ENCODE data around the gene TNS2.

Gene TNS2

DNA sequence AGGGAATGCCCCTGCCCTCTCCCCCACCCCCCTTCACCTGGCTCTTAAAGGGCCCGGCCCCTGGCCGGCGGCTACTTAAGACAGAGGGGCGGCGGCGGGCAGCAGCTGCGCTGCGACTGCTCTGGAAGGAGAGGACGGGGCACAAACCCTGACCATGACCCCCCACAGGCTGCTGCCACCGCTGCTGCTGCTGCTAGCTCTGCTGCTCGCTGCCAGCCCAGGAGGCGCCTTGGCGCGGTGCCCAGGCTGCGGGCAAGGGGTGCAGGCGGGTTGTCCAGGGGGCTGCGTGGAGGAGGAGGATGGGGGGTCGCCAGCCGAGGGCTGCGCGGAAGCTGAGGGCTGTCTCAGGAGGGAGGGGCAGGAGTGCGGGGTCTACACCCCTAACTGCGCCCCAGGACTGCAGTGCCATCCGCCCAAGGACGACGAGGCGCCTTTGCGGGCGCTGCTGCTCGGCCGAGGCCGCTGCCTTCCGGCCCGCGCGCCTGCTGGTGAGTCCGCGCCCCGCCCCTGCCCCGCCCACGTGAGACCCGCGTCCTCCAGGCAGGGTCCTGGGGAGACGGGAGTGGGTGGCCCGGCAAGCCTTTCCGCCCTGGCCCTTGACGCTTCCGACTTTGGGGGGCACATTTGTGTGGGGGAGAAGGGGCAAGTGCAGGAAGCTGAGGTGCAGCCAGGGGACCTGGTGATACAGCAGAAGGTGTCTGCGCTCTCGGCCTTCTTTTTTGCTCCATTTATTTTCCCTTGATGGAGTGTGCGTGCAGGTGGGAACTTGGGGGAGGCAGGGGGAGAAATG, 47.9 kb downstream of the TNS2 start, which contains the start of gene IGFBP6:
Gene IGFBP6 (plus strand): TSS at position 104 of the 790 bp plus-strand sequence. CDS start 51 bp downstream, at position 155.
- TF ChIP-seq, protein P1, sequence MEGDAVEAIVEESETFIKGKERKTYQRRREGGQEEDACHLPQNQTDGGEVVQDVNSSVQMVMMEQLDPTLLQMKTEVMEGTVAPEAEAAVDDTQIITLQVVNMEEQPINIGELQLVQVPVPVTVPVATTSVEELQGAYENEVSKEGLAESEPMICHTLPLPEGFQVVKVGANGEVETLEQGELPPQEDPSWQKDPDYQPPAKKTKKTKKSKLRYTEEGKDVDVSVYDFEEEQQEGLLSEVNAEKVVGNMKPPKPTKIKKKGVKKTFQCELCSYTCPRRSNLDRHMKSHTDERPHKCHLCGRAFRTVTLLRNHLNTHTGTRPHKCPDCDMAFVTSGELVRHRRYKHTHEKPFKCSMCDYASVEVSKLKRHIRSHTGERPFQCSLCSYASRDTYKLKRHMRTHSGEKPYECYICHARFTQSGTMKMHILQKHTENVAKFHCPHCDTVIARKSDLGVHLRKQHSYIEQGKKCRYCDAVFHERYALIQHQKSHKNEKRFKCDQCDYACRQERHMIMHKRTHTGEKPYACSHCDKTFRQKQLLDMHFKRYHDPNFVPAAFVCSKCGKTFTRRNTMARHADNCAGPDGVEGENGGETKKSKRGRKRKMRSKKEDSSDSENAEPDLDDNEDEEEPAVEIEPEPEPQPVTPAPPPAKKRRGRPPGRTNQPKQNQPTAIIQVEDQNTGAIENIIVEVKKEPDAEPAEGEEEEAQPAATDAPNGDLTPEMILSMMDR (IDR thresholded peaks at IDR 0.05; ENCODE audit: control insufficient read depth, extremely low read depth, insufficient read depth): no peak
- no peak for DNase-seq (ENCODE audit: low read depth)
- peak within 1 kb of the TSS; percentile 40 for H3K4me3 ChIP-seq (ENCODE audit: low read depth, low read length)

DNA sequence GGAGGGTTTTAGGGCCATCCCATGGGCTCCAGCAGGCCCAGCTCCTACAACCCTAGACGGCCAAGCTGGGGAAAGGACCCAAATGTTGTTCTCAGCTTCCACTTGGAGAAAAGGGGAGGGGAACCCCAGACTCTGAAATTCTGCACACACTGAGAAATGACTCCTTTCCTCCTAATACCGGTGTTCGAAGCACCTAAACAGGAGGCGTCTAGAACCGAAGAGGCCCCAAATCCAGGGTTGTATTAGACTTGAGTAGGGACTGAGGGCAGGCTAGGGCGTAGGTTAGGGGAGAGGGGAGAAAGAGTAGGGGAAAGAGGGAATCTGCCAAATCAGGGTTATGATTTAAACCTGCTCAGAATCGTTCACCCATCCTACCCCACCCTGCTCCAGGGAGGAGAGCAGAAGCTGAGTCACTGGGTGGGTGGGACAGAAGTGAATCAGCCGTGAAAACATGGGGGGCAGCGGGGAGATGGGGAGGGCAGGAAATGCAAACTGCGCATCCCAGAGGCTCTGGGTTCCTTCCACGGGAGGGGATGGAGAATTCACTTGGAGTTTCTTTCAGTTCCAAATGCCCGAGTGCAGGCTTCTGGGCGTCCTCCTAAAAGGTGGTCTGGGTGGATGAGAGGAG, 48.6 kb downstream of the TNS2 start:
- no peak overlapping the region for H3K4me3 ChIP-seq (ENCODE audit: low read depth, low read length)
- TF ChIP-seq, protein P1 (IDR thresholded peaks at IDR 0.05; ENCODE audit: control insufficient read depth, extremely low read depth, insufficient read depth): no peak
- DNase-seq (ENCODE audit: low read depth): no peak

DNA sequence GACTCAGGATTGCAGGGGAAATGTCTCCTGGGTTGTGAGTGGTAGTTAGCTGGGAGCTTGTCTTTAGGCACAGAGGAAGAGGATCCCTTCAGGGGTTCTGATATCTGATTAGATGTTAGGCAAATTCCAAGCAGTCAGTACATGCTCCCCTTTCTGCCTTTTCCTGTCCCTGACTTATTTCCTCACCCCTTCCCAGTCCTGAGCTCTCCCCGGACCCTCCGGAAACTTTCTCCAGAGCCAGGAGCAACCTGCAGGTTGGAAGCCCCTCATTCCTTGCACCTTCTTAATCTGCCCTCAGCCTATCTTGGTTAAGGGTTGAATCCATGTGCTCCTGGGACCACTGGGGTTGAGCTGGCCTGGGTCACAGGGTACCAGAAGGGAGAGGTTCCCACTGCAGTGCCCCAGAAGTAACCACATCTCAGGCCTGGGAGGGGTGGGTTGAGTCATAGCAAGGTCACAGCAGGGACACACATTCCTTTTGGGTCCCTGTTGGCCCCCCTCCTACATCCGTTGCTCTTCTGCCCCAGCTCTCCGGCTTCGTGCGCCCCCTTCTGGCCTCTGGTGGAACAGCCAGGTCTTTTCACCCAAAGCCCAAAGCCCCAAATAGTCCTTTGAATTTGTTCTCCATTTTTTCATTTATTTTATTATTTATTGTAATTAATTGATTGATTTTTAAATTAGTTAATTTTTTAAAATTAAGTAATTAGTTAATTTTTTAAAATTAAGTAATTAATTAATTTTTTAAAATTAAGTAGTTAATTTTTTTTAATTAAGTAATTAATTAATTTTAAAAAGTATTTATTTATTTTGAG, 49.4 kb downstream of the TNS2 start:
- no peak overlapping the region for H3K4me3 ChIP-seq (ENCODE audit: low read depth, low read length)
- DNase-seq (ENCODE audit: low read depth): peak; percentile 10
- TF ChIP-seq, protein P1 (IDR thresholded peaks at IDR 0.05; ENCODE audit: control insufficient read depth, extremely low read depth, insufficient read depth): peak; percentile 82

DNA sequence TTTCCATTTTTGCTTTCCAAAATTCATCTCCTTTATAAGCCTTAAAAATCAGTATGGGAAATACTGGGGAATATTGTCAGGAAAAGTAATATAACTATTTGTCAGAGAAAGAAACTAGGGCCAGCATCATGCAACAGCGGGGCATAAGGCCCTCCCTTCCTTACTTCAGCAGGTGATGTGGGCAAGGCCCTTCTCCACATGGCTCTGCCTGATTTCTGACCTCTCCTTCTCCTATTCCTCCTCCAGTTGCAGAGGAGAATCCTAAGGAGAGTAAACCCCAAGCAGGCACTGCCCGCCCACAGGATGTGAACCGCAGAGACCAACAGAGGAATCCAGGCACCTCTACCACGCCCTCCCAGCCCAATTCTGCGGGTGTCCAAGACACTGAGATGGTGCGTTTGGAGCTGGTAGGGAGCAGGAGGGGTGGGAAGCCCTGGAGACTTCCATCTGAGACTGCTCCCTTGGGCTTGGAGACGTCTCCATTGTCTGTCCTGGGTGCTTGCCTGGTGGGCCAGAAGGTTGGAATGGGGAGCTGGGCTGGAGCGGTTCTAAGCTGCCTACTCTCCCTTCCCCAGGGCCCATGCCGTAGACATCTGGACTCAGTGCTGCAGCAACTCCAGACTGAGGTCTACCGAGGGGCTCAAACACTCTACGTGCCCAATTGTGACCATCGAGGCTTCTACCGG, 50.7 kb downstream of the TNS2 start:
- no peak for DNase-seq (ENCODE audit: low read depth)

DNA sequence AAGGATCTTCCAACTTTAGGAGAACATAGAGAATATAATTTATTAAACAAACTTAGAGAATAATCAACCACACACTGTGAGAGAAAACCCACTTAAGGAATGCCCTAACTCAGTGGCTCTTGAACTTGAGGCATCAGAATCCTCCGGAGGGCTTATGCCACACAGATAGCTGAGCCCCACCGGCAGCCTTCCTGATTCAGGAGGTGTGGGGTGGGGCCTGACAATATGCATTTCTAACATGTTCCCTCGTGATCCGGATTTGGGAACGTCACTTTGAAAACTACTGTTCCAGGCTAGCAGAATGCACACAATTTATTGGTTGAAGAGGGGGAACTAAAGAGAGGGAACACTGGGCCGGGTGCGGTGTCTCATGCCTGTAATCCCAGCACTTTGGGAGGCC, 51.4 kb downstream of the TNS2 start:
- TF ChIP-seq, protein P1 (IDR thresholded peaks at IDR 0.05; ENCODE audit: control insufficient read depth, extremely low read depth, insufficient read depth): no peak
- H3K4me3 ChIP-seq (ENCODE audit: low read depth, low read length): no peak overlapping the region
- DNase-seq (ENCODE audit: low read depth): no peak

More for the DNA sequence above, 50.7 kb downstream of the TNS2 start:
- H3K4me3 ChIP-seq (ENCODE audit: low read depth, low read length): no peak overlapping the region
- TF ChIP-seq, protein P1 (IDR thresholded peaks at IDR 0.05; ENCODE audit: control insufficient read depth, extremely low read depth, insufficient read depth): no peak
